Measurements from ENCODE around the gene CALY.

The CALY gene

GRCh38 chr10:133350283-133350949, 13.7 kb upstream of the CALY start:
- no peak for DNase-seq

GRCh38 chr10:133349577-133350011, 12.9 kb upstream of the CALY start:
- DNase-seq, result no peak

GRCh38 chr10:133349160-133349568, 12.5 kb upstream of the CALY start:
- DNase-seq, result no peak

- DNase-seq, result no peak
These were observed 11.2 kb upstream of the CALY start for GRCh38 chr10:133347710-133348517.

- no peak for DNase-seq
These were observed 9.7 kb upstream of the CALY start for GRCh38 chr10:133346413-133346812.

GRCh38 chr10:133344236-133344635, 7.5 kb upstream of the CALY start:
- no peak for DNase-seq

GRCh38 chr10:133343558-133343957, 6.9 kb upstream of the CALY start:
- DNase-seq, result no peak

- DNase-seq, result no peak
These were observed 6.2 kb upstream of the CALY start for GRCh38 chr10:133342942-133343341.

- no peak for DNase-seq
These were observed 5.3 kb upstream of the CALY start for GRCh38 chr10:133341983-133342382.

- DNase-seq, result no peak
These were observed 3.1 kb upstream of the CALY start for GRCh38 chr10:133339708-133340380.

- no peak for DNase-seq
These were observed 1.7 kb upstream of the CALY start for GRCh38 chr10:133338080-133339071.

GRCh38 chr10:133337370-133337725, 652 bp upstream of the CALY start:
- DNase-seq, result no peak

GRCh38 chr10:133336118-133336576, 549 bp downstream of the CALY start:
- no peak for DNase-seq

- peak; percentile 91 for DNase-seq
These were observed 1.2 kb downstream of the CALY start for GRCh38 chr10:133335246-133336117.

- DNase-seq, result peak; percentile 77
These were observed 2.0 kb downstream of the CALY start for GRCh38 chr10:133334503-133335245.

GRCh38 chr10:133332936-133333699, 3.6 kb downstream of the CALY start:
- no peak for DNase-seq

- DNase-seq, result peak; percentile 95
These were observed 7.0 kb downstream of the CALY start for GRCh38 chr10:133329491-133330202.

- no peak for DNase-seq
These were observed 8.0 kb downstream of the CALY start for GRCh38 chr10:133328358-133329343.
